HL-60 (cell line): ENCODE measurements around the gene PFDN4.

Experiments used
- DNase-seq, 2 experiments: peaks; one replicate each; pipeline ENCODE4 v3.0.0-alpha.2; 2010 to 2020; ENCODE audit warnings: low read depth in 1 of 2, low spot score in 1 of 2
- H3K27ac ChIP-seq: fragments of 250-450 bp; sonication (Bioruptor Pico); replicated peaks from 2 replicates; pipeline ENCODE4 v1.5.1; 2020; ENCODE audit warnings: mild to moderate bottlenecking, moderate library complexity
- H3K27me3 ChIP-seq: fragments of 250-450 bp; sonication (Bioruptor Pico); 2 replicates; pipeline ENCODE4 v1.5.1; 2021; ENCODE audit warnings: mild to moderate bottlenecking, moderate library complexity; ENCODE audit not compliant: insufficient read depth, poor library complexity, severe bottlenecking
- H3K4me3 ChIP-seq: replicated peaks from 2 replicates; pipeline ENCODE4 v1.5.1; 2011; ENCODE audit warnings: mild to moderate bottlenecking, control low read depth, low read length; ENCODE audit not compliant: insufficient read depth
- CTCF ChIP-seq: IDR thresholded peaks from one replicate; pipeline ENCODE4 v1.5.1; 2011; ENCODE audit warnings: low read length, control low read depth, inconsistent platforms; ENCODE audit not compliant: insufficient read depth
- GABPA ChIP-seq: IDR thresholded peaks from 2 replicates; pipeline ENCODE4 v1.6.1; 2012; ENCODE audit warnings: low read depth
- POLR2AphosphoS5 ChIP-seq: IDR thresholded peaks from 2 replicates; pipeline ENCODE4 v1.6.1; 2012; ENCODE audit warnings: low read depth
- REST ChIP-seq: IDR thresholded peaks from 2 replicates; pipeline ENCODE4 v1.6.1; 2012; ENCODE audit warnings: low read depth; ENCODE audit not compliant: insufficient replicate concordance
- SPI1 ChIP-seq: IDR thresholded peaks from 2 replicates; pipeline ENCODE4 v1.6.1; 2012; ENCODE audit warnings: low read depth, mild to moderate bottlenecking, borderline replicate concordance

The PFDN4 gene

GRCh38 chr20:54162378-54163009 is 45.4 kb upstream of the PFDN4 start:
- Histone ChIP-seq H3K27me3 (peaks cover 8% of the 10 kb centered on the region), H3K27ac (no peak overlapping the region)

DNA sequence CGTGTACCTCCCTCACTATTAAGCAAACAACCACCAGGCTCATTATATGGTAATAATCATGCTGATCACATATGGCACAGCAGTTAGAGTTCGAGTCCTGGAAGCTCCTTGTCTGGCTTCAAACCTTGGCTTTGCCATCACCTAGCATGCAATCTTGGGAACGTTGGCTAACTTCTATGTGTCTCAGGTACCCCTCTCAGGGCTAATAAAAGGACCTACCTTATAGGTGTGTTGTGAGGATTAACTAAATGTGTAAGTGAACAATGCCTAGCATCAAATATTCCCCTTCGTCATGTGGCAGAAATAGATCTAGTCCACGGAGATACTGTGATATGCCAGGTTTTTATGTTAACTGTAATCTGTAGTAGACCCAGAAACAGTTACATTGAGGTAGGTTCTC is 44.5 kb upstream of the PFDN4 start:
- H3K27me3 ChIP-seq = peaks cover 15% of the 10 kb centered on the region
- H3K4me3 ChIP-seq = no peak overlapping the region
- no peak for TF ChIP-seq CTCF
- TF ChIP-seq POLR2AphosphoS5 = no peak
- TF ChIP-seq REST = no peak
- TF ChIP-seq SPI1 = no peak
- no peak for TF ChIP-seq GABPA
- DNase-seq = no peak
- H3K27ac ChIP-seq = no peak overlapping the region

More at GRCh38 chr20:54162378-54163009, 45.4 kb upstream of the PFDN4 start:
- H3K4me3 ChIP-seq = no peak overlapping the region
- TF ChIP-seq GABPA = no peak
- no peak for TF ChIP-seq CTCF
- TF ChIP-seq SPI1 = no peak
- no peak for TF ChIP-seq REST
- no peak for TF ChIP-seq POLR2AphosphoS5
- no peak for DNase-seq

GRCh38 chr20:54165014-54165413 is 42.9 kb upstream of the PFDN4 start:
- Histone ChIP-seq H3K4me3 (no peak overlapping the region), H3K27ac (no peak overlapping the region), H3K27me3 (peaks cover 20% of the 10 kb centered on the region)
- DNase-seq = no peak
- TF ChIP-seq GABPA (no peak), REST (no peak), CTCF (no peak), SPI1 (no peak), POLR2AphosphoS5 (no peak)
